IMR-90 (cell line): ENCODE measurements around the gene CHN1. TPM values are rescaled to one million over a fixed set of nuclear protein-coding genes. Genes with fewer than 3 reads are reported as not detected.

Source experiments
- ATAC-seq: fragments of 200-7000 bp; cut with Tn5 transposase; 2 replicates; pipeline ENCODE4 v1.9.1; 2020; ENCODE audit warnings: low read depth, mild to moderate bottlenecking, moderate library complexity
- BruUV-seq: library from RNA; stranded (reverse); fragments of 400-500 nt; replicated peaks from 2 replicates; lab custom pipeline; 2021; lab: Mats Ljungman, UMichigan
- CTCF ChIA-PET: fragments of 300-600 bp; formaldehyde crosslinking; extraction: SDS; loops from one replicate; lab custom pipeline; 2021; ENCODE audit warnings: antibody characterized with exemption; lab: Yijun Ruan, JAX
- POLR2A ChIA-PET: fragments of 300-600 bp; sonication (Branson Sonifier 250); formaldehyde crosslinking; loops from one replicate; lab custom pipeline; 2022; ENCODE audit warnings: antibody characterized with exemption; ENCODE audit not compliant: unreplicated experiment; lab: Charles Lee
- DNase-seq: peaks from one replicate; pipeline ENCODE4 v3.0.0; 2013
- H2AFZ ChIP-seq: replicated peaks from 2 replicates; pipeline ENCODE3; 2013; ENCODE audit warnings: low read length, mild to moderate bottlenecking; ENCODE audit not compliant: poor library complexity
- H2AK5ac ChIP-seq: 2 replicates; pipeline ENCODE4 v1.6.1; 2013; ENCODE audit warnings: low read depth, low read length, inconsistent platforms
- H2AK9ac ChIP-seq: replicated peaks from 2 replicates; pipeline ENCODE3; 2013; ENCODE audit warnings: mild to moderate bottlenecking, low read depth, low read length, moderate library complexity; ENCODE audit not compliant: poor library complexity
- H2BK120ac ChIP-seq: 2 replicates; pipeline ENCODE4 v1.6.1; 2013; ENCODE audit warnings: low read depth, low read length, inconsistent platforms
- H2BK15ac ChIP-seq: 3 replicates; pipeline ENCODE4 v1.6.1; 2013; ENCODE audit warnings: low read depth, low read length, inconsistent platforms
- H2BK20ac ChIP-seq: 2 replicates; pipeline ENCODE4 v1.6.1; 2013; ENCODE audit warnings: low read depth, mild to moderate bottlenecking, inconsistent platforms, low read length, moderate library complexity
- H2BK5ac ChIP-seq: 2 replicates; pipeline ENCODE4 v1.6.1; 2013; ENCODE audit warnings: mild to moderate bottlenecking, low read depth, low read length, inconsistent platforms; ENCODE audit not compliant: poor library complexity, severe bottlenecking
- H3K14ac ChIP-seq: replicated peaks from 2 replicates; pipeline ENCODE4 v1.6.1; 2013; ENCODE audit warnings: low read depth, low read length, inconsistent platforms
- H3K18ac ChIP-seq: 2 replicates; pipeline ENCODE4 v1.6.1; 2013; ENCODE audit warnings: low read depth, low read length, control low read depth
- H3K23ac ChIP-seq: 2 replicates; pipeline ENCODE4 v1.6.1; 2013; ENCODE audit warnings: low read depth, low read length, inconsistent platforms
- H3K27ac ChIP-seq: 2 replicates; pipeline ENCODE4 v1.5.1; 2013; ENCODE audit warnings: mild to moderate bottlenecking, control low read depth, low read length; ENCODE audit not compliant: insufficient read depth
- H3K27me3 ChIP-seq: 2 replicates; pipeline ENCODE4 v1.6.1; 2013; ENCODE audit warnings: low read length; ENCODE audit not compliant: control insufficient read depth, insufficient read depth
- H3K36me3 ChIP-seq: 2 replicates; pipeline ENCODE4 v1.6.1; 2013; ENCODE audit warnings: low read length, mixed read lengths; ENCODE audit not compliant: control insufficient read depth, insufficient read depth
- H3K4ac ChIP-seq: 2 replicates; pipeline ENCODE4 v1.6.1; 2013; ENCODE audit warnings: low read depth, low read length, inconsistent platforms
- H3K4me1 ChIP-seq: 2 replicates; pipeline ENCODE4 v1.6.1; 2013; ENCODE audit warnings: low read length, mixed read lengths; ENCODE audit not compliant: control insufficient read depth, insufficient read depth
- H3K4me2 ChIP-seq: 2 replicates; pipeline ENCODE4 v1.6.1; 2013; ENCODE audit warnings: low read depth, mild to moderate bottlenecking, control low read depth, low read length, moderate library complexity
- H3K4me3 ChIP-seq: 2 replicates; pipeline ENCODE4 v1.5.1; 2013; ENCODE audit warnings: low read depth, mild to moderate bottlenecking, control low read depth, low read length, moderate library complexity; ENCODE audit not compliant: insufficient read depth
- H3K56ac ChIP-seq: 2 replicates; pipeline ENCODE4 v1.6.1; 2013; ENCODE audit warnings: low read length, inconsistent platforms; ENCODE audit not compliant: insufficient read depth; ENCODE audit errors: extremely low read depth
- H3K79me1 ChIP-seq, 2 experiments: 2 replicates each; pipeline ENCODE4 v1.6.1; 2013; ENCODE audit warnings: low read length in 2 of 2, inconsistent platforms in 1 of 2, low read depth in 1 of 2
- H3K9ac ChIP-seq: 2 replicates; pipeline ENCODE4 v1.6.1; 2013; ENCODE audit warnings: low read depth, low read length, control low read depth
- H3K9me1 ChIP-seq: 2 replicates; pipeline ENCODE4 v1.6.1; 2013; ENCODE audit warnings: low read length, inconsistent platforms; ENCODE audit not compliant: insufficient read depth
- H3K9me3 ChIP-seq: 2 replicates; pipeline ENCODE4 v1.6.1; 2013; ENCODE audit warnings: low read length; ENCODE audit not compliant: control insufficient read depth, insufficient read depth
- H4K20me1 ChIP-seq: 2 replicates; pipeline ENCODE4 v1.6.1; 2013; ENCODE audit warnings: low read length, inconsistent platforms; ENCODE audit not compliant: insufficient read depth
- H4K5ac ChIP-seq: 2 replicates; pipeline ENCODE4 v1.6.1; 2013; ENCODE audit warnings: mild to moderate bottlenecking, low read depth, low read length, control low read depth
- H4K8ac ChIP-seq, 2 experiments: 2 replicates each; pipeline ENCODE4 v1.6.1; 2013; ENCODE audit warnings: low read depth in 2 of 2, low read length in 2 of 2, control low read depth in 1 of 2, inconsistent platforms in 1 of 2
- H4K91ac ChIP-seq: 2 replicates; pipeline ENCODE4 v1.6.1; 2013; ENCODE audit warnings: low read depth, low read length, inconsistent platforms; ENCODE audit not compliant: insufficient read depth
- CEBPB ChIP-seq: IDR thresholded peaks from 2 replicates; pipeline ENCODE4 v1.6.1; 2012; ENCODE audit warnings: low read depth, low read length, improper control_type of control experiment
- FOS ChIP-seq: fragments of 150-350 bp; IDR thresholded peaks from 2 replicates; pipeline ENCODE4 v1.6.1; 2016; ENCODE audit warnings: low read depth, low read length
- MAFK ChIP-seq: IDR thresholded peaks from 2 replicates; pipeline ENCODE4 v1.6.1; 2012; ENCODE audit warnings: low read depth, low read length, improper control_type of control experiment
- MXI1 ChIP-seq: IDR thresholded peaks from 2 replicates; pipeline ENCODE4 v1.6.1; 2012; ENCODE audit warnings: low read depth, mild to moderate bottlenecking, low read length, moderate library complexity, borderline replicate concordance
- POLR2A ChIP-seq: IDR thresholded peaks from 2 replicates; pipeline ENCODE4 v1.6.1; 2012; ENCODE audit warnings: mild to moderate bottlenecking, low read depth, low read length
- RAD21 ChIP-seq: IDR thresholded peaks from 2 replicates; pipeline ENCODE4 v1.6.1; 2012; ENCODE audit warnings: low read length, improper control_type of control experiment
- RCOR1 ChIP-seq: IDR thresholded peaks from 2 replicates; pipeline ENCODE4 v1.6.1; 2012; ENCODE audit warnings: mild to moderate bottlenecking, low read length, improper control_type of control experiment; ENCODE audit not compliant: insufficient replicate concordance
- RFX5 ChIP-seq: IDR thresholded peaks from 2 replicates; pipeline ENCODE4 v1.8.0; 2012; ENCODE audit warnings: low read depth, mild to moderate bottlenecking, low read length, moderate library complexity
- SMC3 ChIP-seq: fragments of 150-350 bp; IDR thresholded peaks from 2 replicates; pipeline ENCODE4 v1.6.1; 2016; ENCODE audit warnings: low read depth, mild to moderate bottlenecking, antibody characterized with exemption, low read length, moderate library complexity
- WGBS, 2 experiments: methylation state at CpG; one replicate each; pipeline versions ENCODE4 v1.1.5 to v1.1.7; 2013; ENCODE audit warnings: missing lambda C conversion rate in 2 of 2; ENCODE audit not compliant: insufficient read length in 1 of 2; ENCODE audit errors: extremely low coverage in 2 of 2; 5-methylcytosine and 5-hydroxymethylcytosine counted together
- dilution Hi-C: fragments of 300-500 bp; cut with HindIII; formaldehyde crosslinking; loops from one replicate; pipeline ENCODE4 v1.14.3; 2018; ENCODE audit warnings: low sequenced_read_pairs; ENCODE audit not compliant: unreplicated experiment
- in situ Hi-C: fragments of 300-500 bp; cut with MboI; formaldehyde crosslinking; loops from 3 replicates; pipeline ENCODE4 v1.14.3; 2019; ENCODE audit warnings: low sequenced_read_pairs, inconsistent platforms, mixed read lengths
- intact Hi-C: fragments of 100-400 bp; cut with micrococcal nuclease; formaldehyde crosslinking; loops from 2 replicates; pipeline ENCODE4 v1.10.0; 2022
- polyA plus RNA-seq, 3 experiments: library from polyadenylated mRNA; depleted of rRNA; stranded (reverse); fragments of >200 nt; gene quantifications; 2 replicates each; pipeline ENCODE4 v1.2.3, GENCODE V29; 2012; ENCODE audit warnings: low replicate concordance in 1 of 3
- total RNA-seq: library from RNA; depleted of rRNA; stranded (reverse); fragments of >200 nt; gene quantifications from 2 replicates; pipeline ENCODE4 v1.2.3, GENCODE V29; 2012
- TF ChIP-seq, protein P1 (sequence below): conservative IDR thresholded peaks from 2 replicates; pipeline ENCODE4 v1.5.1; 2012; ENCODE audit warnings: mild to moderate bottlenecking, low read depth, low read length, improper control_type of control experiment

Gene CHN1
- total and polyA plus RNA-seq, 2 of the 4 experiments (the other 2 are of a cell fraction), result 58.4 to 66.9 TPM

DNA sequence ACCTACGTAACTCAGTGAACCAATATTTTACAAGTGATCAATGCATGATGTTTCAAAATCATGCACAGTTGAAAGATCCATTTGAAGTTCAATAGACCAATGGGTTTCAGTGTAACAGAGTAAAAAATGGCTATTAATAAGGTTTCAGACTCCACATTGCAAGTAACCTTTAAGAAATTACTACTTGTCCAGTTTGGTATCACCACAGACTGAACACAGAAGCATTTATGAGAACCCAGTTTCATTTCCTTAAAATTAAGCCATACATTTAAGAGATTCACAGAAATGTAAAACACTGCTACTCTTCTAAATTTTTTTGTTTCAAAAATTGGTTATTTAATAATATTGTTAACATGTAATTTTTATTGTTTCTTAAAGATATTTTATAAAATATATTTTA is 142.0 kb downstream of the CHN1 start:
- H4K91ac ChIP-seq, result no peak overlapping the region
- intact Hi-C loops, result no loop called here
- no peak for DNase-seq

More for the DNA sequence above, 142.0 kb downstream of the CHN1 start:
- no peak overlapping the region for H4K5ac ChIP-seq
- no peak overlapping the region for H3K4ac ChIP-seq
- H4K20me1 ChIP-seq, result no peaks in the 10 kb centered on the region
- no peak overlapping the region for H2BK20ac ChIP-seq
- no peak overlapping the region for H3K14ac ChIP-seq
- dilution Hi-C loops (no loop called here), in situ Hi-C loops (no loop called here)
- H3K27me3 ChIP-seq, result no peaks in the 10 kb centered on the region
- no TSS peak for BruUV-seq
- H3K4me2 ChIP-seq, result no peak overlapping the region
- no peak overlapping the region for H3K9ac ChIP-seq
- H2BK5ac ChIP-seq, result no peak overlapping the region
- no peaks in the 10 kb centered on the region for H3K9me3 ChIP-seq
- H3K36me3 ChIP-seq, result no peaks in the 10 kb centered on the region
- ChIA-PET CTCF (interaction anchor here (1.0 kb wide), 1 partner anchor 109 kb away, joined by 3 read pairs; no protein-coding TSS in a partner anchor), POLR2A (no interaction called here)
- no peak overlapping the region for H3K27ac ChIP-seq
- H2BK15ac ChIP-seq, result no peak overlapping the region
- TF ChIP-seq RAD21 (no peak), RFX5 (no peak), RCOR1 (no peak), MXI1 (no peak), POLR2A (no peak), CEBPB (no peak), FOS (no peak), MAFK (no peak), SMC3 (no peak)
- TF ChIP-seq, protein P1, sequence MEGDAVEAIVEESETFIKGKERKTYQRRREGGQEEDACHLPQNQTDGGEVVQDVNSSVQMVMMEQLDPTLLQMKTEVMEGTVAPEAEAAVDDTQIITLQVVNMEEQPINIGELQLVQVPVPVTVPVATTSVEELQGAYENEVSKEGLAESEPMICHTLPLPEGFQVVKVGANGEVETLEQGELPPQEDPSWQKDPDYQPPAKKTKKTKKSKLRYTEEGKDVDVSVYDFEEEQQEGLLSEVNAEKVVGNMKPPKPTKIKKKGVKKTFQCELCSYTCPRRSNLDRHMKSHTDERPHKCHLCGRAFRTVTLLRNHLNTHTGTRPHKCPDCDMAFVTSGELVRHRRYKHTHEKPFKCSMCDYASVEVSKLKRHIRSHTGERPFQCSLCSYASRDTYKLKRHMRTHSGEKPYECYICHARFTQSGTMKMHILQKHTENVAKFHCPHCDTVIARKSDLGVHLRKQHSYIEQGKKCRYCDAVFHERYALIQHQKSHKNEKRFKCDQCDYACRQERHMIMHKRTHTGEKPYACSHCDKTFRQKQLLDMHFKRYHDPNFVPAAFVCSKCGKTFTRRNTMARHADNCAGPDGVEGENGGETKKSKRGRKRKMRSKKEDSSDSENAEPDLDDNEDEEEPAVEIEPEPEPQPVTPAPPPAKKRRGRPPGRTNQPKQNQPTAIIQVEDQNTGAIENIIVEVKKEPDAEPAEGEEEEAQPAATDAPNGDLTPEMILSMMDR, result no peak
- no peak overlapping the region for H2BK120ac ChIP-seq
- H3K4me3 ChIP-seq, result no peak overlapping the region
- no CpG with 5 or more reads among the region's 1 CpG for WGBS, 2 experiments
- peaks cover 2% of the 10 kb centered on the region; the same call in 1 of the 2 replicates for H3K9me1 ChIP-seq
- H2AK9ac ChIP-seq, result no peak overlapping the region
- H3K79me1 ChIP-seq, result no peaks in the 10 kb centered on the region
- H3K4me1 ChIP-seq, result peaks cover 3% of the 10 kb centered on the region
- H2AK5ac ChIP-seq, result no peak overlapping the region
- no peak overlapping the region for H4K8ac ChIP-seq
- no peak overlapping the region for H3K56ac ChIP-seq
- no peak overlapping the region for H3K18ac ChIP-seq
- no peak for ATAC-seq
- no peak overlapping the region for H2AFZ ChIP-seq
- no peak overlapping the region for H3K23ac ChIP-seq
